GM12892 (cell line): Measurements from ENCODE around the gene SIK3.
"Not testable (repeated sequence)": the region's sequence is repeated elsewhere in the genome, so short reads cannot be mapped to it uniquely, and the experiment has no call there.

Source experiments
- DNase-seq: peaks from one replicate; pipeline ENCODE4 v3.0.0; 2011; ENCODE audit not compliant: insufficient read length
- FAIRE-seq: peaks from 2 replicates; lab custom pipeline; 2011; peaks lifted over from hg19 to GRCh38; lab: Jason Lieb, UNC
- POLR2A ChIP-seq: IDR thresholded peaks from 2 replicates; pipeline ENCODE4 v1.6.1; 2011; ENCODE audit warnings: low read depth, low read length, control low read depth
- POLR2AphosphoS5 ChIP-seq: IDR thresholded peaks from 2 replicates; pipeline ENCODE4 v1.6.1; 2011; ENCODE audit warnings: low read depth, low read length, control low read depth
- TAF1 ChIP-seq: IDR thresholded peaks from 2 replicates; pipeline ENCODE4 v1.6.1; 2011; ENCODE audit warnings: low read depth, mild to moderate bottlenecking, control low read depth, low read length, borderline replicate concordance

Gene SIK3

DNA sequence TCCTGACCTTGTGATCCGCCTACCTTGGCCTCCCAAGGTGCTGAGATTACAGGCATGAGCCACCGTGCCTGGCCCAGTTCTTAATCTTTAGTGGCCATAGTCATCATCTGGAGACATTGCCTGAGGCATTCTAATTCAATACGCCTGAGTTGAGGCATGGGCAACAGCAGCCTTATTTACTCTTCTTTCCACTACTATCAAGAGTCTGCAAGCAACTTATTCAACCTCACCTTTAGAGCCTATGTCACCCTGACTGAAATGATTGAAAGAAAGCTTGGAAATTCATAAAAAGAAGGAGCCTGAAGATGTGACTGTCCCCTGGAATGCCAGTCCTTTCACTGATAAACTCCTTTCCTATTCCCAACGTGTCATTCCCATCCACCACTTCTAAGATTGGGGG is 30.1 kb upstream of the SIK3 start:
- no peak for FAIRE-seq
- no peak for TF ChIP-seq POLR2A
- TF ChIP-seq TAF1: no peak
- TF ChIP-seq POLR2AphosphoS5: no peak
- DNase-seq: no peak

- no peak for FAIRE-seq
- no peak for TF ChIP-seq POLR2A
- TF ChIP-seq POLR2AphosphoS5: no peak
- TF ChIP-seq TAF1: no peak
- DNase-seq: no peak
These were observed 29.1 kb upstream of the SIK3 start for GRCh38 chr11:117127171-117127901.

- no peak for DNase-seq
- no peak for FAIRE-seq
- TF ChIP-seq TAF1 (no peak), POLR2A (no peak), POLR2AphosphoS5 (no peak)
These were observed 28.2 kb upstream of the SIK3 start for GRCh38 chr11:117126223-117126965.

- DNase-seq (no peak), FAIRE-seq (no peak)
- TF ChIP-seq POLR2AphosphoS5 (no peak), POLR2A (no peak), TAF1 (no peak)
These were observed 24.3 kb upstream of the SIK3 start for GRCh38 chr11:117122556-117122955.

- FAIRE-seq (no peak), DNase-seq (no peak)
- TF ChIP-seq POLR2A (no peak), POLR2AphosphoS5 (no peak), TAF1 (no peak)
These were observed 22.9 kb upstream of the SIK3 start for GRCh38 chr11:117121176-117121575.

DNA sequence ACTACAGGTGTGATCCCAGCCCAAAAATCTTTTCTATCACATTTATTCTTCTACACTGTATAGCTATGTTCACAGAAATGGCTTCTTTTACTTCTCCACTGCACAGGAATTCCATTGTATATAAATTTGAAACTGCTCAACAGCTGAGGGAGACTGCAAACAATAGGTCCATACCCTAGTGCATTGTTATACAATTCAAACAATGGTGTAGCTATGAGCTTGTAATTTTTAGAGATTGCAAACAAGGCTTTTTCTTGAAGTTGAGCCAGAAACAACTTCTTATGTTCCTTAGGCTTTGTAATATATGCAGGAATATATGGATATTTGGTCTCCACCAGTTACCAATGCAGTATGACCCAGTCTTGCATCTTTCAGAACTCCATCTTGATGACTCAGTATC is 19.5 kb upstream of the SIK3 start:
- peak; percentile 9 for FAIRE-seq
- DNase-seq: no peak
- no peak for TF ChIP-seq POLR2AphosphoS5
- no peak for TF ChIP-seq POLR2A
- TF ChIP-seq TAF1: no peak

- FAIRE-seq, DNase-seq: not testable (repeated sequence)
These were observed 14.7 kb upstream of the SIK3 start for GRCh38 chr11:117112939-117113338.

DNA sequence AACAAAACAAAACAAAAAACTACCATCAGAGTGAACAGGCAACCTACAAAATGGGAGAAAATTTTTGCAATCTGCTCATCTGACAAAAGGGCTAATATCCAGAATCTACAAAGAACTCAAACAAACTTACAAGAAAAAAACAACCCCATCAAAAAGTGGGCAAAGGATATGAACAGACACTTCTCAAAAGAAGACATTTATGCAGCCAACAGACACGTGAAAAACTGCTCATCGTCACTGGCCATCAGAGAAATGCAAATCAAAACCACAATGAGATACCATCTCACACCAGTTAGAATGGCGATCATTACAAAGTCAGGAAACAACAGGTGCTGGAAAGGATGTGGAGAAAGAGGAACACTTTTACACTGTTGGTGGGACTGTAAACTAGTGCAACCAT is 14.3 kb upstream of the SIK3 start:
- not testable (repeated sequence) for DNase-seq, FAIRE-seq

DNA sequence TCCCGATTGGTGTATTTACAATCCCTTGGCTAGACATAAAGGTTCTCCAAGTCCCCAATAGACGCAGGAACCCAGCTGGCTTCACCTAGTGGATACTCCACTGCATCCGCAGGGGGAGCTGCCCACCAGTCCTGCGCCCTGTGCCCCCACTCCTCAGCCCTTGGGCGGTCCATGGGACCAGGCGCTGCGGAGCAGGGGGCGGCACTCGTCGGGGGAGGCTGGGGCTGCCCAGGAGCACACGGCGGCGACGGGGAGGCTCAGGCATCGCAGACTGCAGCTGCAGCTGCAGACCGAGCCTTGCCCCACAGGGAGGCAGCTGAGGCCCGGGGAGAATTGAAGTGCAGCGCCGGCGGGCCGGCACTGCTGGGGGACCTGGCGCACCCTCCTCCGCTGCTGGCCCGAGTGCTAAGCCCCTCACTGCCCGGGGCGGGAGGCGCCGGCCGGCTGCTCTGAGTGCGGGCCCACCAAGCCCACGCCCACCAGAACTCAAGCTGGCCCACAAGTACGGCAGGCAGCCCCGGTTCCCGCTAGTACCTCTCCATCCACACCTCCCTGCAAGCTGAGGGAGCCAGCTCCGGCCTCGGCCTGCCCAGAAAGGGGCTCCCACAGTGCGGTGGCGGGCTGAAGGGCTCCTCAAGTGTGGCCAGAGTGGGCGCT is 12.2 kb upstream of the SIK3 start:
- FAIRE-seq: no peak
- DNase-seq: no peak
- TF ChIP-seq POLR2A (no peak), POLR2AphosphoS5 (no peak), TAF1 (no peak)

DNA sequence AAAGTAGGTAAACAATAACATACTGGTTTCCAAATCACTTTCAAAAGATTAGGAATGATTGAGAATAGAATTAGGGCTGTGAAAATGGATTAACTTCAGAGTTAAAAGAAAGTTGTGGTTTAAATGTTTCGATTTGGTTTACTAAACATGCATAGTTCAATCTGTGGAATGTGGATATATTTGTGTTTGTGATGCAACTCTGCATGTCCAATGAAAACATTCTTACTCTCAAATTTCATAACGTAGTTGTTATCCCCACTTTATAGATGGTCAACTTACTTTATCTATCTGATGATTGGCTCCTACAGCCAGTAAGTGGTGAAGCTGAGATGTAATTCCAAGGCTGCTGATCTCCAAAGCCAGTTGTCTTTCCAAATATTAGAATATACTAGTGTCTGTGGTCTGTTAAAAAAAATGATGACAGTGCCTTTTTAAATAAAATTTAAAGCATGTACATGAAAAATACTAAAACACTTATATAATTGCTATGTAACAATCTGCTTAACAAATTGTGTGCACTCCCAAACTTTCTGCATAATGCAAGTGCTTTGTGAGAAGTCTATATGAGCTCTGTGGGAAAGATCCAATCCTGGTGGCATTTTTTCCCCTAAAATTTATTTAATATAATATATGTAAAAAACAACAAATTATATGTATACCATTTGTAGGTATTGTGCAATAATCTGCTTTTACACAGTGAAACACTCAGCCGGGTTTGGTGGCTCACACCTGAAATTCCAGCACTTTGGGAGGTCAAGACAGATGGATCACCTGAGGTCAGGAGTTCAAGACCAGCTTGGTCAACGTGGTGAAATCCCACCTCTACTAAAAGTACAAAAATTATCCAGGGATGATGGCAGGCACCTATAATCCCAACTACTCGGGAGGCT is 9.7 kb upstream of the SIK3 start:
- no peak for TF ChIP-seq POLR2A
- TF ChIP-seq POLR2AphosphoS5: no peak
- TF ChIP-seq TAF1: no peak
- no peak for FAIRE-seq
- no peak for DNase-seq

- FAIRE-seq: no peak
- no peak for TF ChIP-seq POLR2A
- TF ChIP-seq POLR2AphosphoS5: no peak
- TF ChIP-seq TAF1: no peak
- DNase-seq: no peak
These were observed 2.3 kb upstream of the SIK3 start for GRCh38 chr11:117100556-117100955.

- no peak for FAIRE-seq
- DNase-seq: no peak
- TF ChIP-seq TAF1 (no peak), POLR2A (no peak)
These were observed 1.5 kb upstream of the SIK3 start for GRCh38 chr11:117099696-117100095.
